ENCODE data around the gene CFTR.
A peak's percentile ranks its signal among the peaks of the same experiment; 100 is the strongest.
"Not testable (repeated sequence)": the region's sequence is repeated elsewhere in the genome, so short reads cannot be mapped to it uniquely, and the experiment has no call there.

Gene CFTR

GRCh38 chr7:117479225-117480054 lies at the start of gene CFTR:
TSS of gene CFTR (plus strand) at chr7:117480025. CDS start at chr7:117480095, 70 bp downstream.
- no peak for DNase-seq (ENCODE audit: low read depth)

GRCh38 chr7:117435475-117436043 lies 44.3 kb upstream of the CFTR start:
- DNase-seq (ENCODE audit: low read depth) = no peak

- DNase-seq (ENCODE audit: low read depth) = no peak
Measured at GRCh38 chr7:117444646-117445045, 35.2 kb upstream of the CFTR start.

GRCh38 chr7:117445206-117445605 lies 34.6 kb upstream of the CFTR start:
- DNase-seq (ENCODE audit: low read depth) = peak; percentile 38

- DNase-seq (ENCODE audit: low read depth) = no peak
Measured at GRCh38 chr7:117446220-117446815, 33.5 kb upstream of the CFTR start.

- DNase-seq (ENCODE audit: low read depth) = no peak
Measured at GRCh38 chr7:117448655-117449054, 31.2 kb upstream of the CFTR start.

GRCh38 chr7:117458977-117459583 lies 20.7 kb upstream of the CFTR start:
- peak; percentile 44 for DNase-seq (ENCODE audit: low read depth)

GRCh38 chr7:117459735-117460134 lies 20.1 kb upstream of the CFTR start:
- DNase-seq (ENCODE audit: low read depth) = no peak

- not testable (repeated sequence) for DNase-seq (ENCODE audit: low read depth)
Measured at GRCh38 chr7:117460815-117461214, 19.0 kb upstream of the CFTR start.

- no peak for DNase-seq (ENCODE audit: low read depth)
Measured at GRCh38 chr7:117468174-117468573, 11.7 kb upstream of the CFTR start.

- no peak for DNase-seq (ENCODE audit: low read depth)
Measured at GRCh38 chr7:117470777-117471176, 9.0 kb upstream of the CFTR start.

- no peak for DNase-seq (ENCODE audit: low read depth)
Measured at GRCh38 chr7:117472335-117472734, 7.5 kb upstream of the CFTR start.

GRCh38 chr7:117476557-117477215 lies 3.1 kb upstream of the CFTR start:
- no peak for DNase-seq (ENCODE audit: low read depth)

GRCh38 chr7:117478836-117479224 lies 995 bp upstream of the CFTR start:
- peak; percentile 2 for DNase-seq (ENCODE audit: low read depth)

- no peak for DNase-seq (ENCODE audit: low read depth)
Measured at GRCh38 chr7:117480055-117480362, 184 bp downstream of the CFTR start.

- DNase-seq (ENCODE audit: low read depth) = no peak
Measured at GRCh38 chr7:117480978-117481377, 1.2 kb downstream of the CFTR start.

- DNase-seq (ENCODE audit: low read depth) = no peak
Measured at GRCh38 chr7:117485118-117485620, 5.3 kb downstream of the CFTR start.

GRCh38 chr7:117489016-117489415 lies 9.2 kb downstream of the CFTR start:
- DNase-seq (ENCODE audit: low read depth) = no peak

GRCh38 chr7:117489430-117489829 lies 9.6 kb downstream of the CFTR start:
- DNase-seq (ENCODE audit: low read depth) = no peak

GRCh38 chr7:117489911-117490310 lies 10.1 kb downstream of the CFTR start:
- no peak for DNase-seq (ENCODE audit: low read depth)

- DNase-seq (ENCODE audit: low read depth) = no peak
Measured at GRCh38 chr7:117492649-117493048, 12.8 kb downstream of the CFTR start.

- DNase-seq (ENCODE audit: low read depth) = no peak
Measured at GRCh38 chr7:117493460-117493859, 13.6 kb downstream of the CFTR start.
